Brain microvascular endothelial cell (primary cell): ENCODE data around the gene CDH23.

Source experiments
- DNase-seq: peaks from one replicate; pipeline ENCODE4 v3.0.0-alpha.2; 2020
- H3K27ac ChIP-seq: fragments of 250-450 bp; sonication (Bioruptor Pico); 2 replicates; pipeline ENCODE4 v1.5.1; 2020; ENCODE audit warnings: mild to moderate bottlenecking, moderate library complexity
- H3K27me3 ChIP-seq: fragments of 250-450 bp; sonication (Bioruptor Pico); replicated peaks from 2 replicates; pipeline ENCODE4 v1.5.1; 2020; ENCODE audit warnings: mild to moderate bottlenecking
- H3K36me3 ChIP-seq: fragments of 250-450 bp; sonication (Bioruptor Pico); replicated peaks from 2 replicates; pipeline ENCODE4 v1.5.1; 2020; ENCODE audit warnings: mild to moderate bottlenecking
- H3K4me3 ChIP-seq: 2 replicates; pipeline ENCODE4 v1.5.1; 2011; ENCODE audit warnings: low read depth, mild to moderate bottlenecking, control low read depth, low read length, moderate library complexity
- in situ Hi-C: cut with HindIII; loops from 2 replicates; pipeline ENCODE4 v1.10.0; 2017; ENCODE audit warnings: low sequenced_read_pairs, low pct_ligation_motif_present
- TF ChIP-seq, protein P1 (sequence below): IDR thresholded peaks from 2 replicates; pipeline ENCODE4 v1.5.1; 2011; ENCODE audit warnings: low read depth, mild to moderate bottlenecking, moderate library complexity, low read length, control low read depth, inconsistent platforms; ENCODE audit errors: missing control alignments

CDH23 gene

GRCh38 chr10:71625445-71626175 is 228.9 kb downstream of the CDH23 start:
- Histone ChIP-seq H3K27ac (no peak overlapping the region), H3K4me3 (no peak overlapping the region), H3K27me3 (peaks cover 5% of the 10 kb centered on the region), H3K36me3 (no peaks in the 10 kb centered on the region)
- DNase-seq, result no peak
- in situ Hi-C loops, result no loop called here
- TF ChIP-seq, protein P1, sequence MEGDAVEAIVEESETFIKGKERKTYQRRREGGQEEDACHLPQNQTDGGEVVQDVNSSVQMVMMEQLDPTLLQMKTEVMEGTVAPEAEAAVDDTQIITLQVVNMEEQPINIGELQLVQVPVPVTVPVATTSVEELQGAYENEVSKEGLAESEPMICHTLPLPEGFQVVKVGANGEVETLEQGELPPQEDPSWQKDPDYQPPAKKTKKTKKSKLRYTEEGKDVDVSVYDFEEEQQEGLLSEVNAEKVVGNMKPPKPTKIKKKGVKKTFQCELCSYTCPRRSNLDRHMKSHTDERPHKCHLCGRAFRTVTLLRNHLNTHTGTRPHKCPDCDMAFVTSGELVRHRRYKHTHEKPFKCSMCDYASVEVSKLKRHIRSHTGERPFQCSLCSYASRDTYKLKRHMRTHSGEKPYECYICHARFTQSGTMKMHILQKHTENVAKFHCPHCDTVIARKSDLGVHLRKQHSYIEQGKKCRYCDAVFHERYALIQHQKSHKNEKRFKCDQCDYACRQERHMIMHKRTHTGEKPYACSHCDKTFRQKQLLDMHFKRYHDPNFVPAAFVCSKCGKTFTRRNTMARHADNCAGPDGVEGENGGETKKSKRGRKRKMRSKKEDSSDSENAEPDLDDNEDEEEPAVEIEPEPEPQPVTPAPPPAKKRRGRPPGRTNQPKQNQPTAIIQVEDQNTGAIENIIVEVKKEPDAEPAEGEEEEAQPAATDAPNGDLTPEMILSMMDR, result no peak

- peaks cover 5% of the 10 kb centered on the region for H3K27me3 ChIP-seq
- no peaks in the 10 kb centered on the region for H3K36me3 ChIP-seq
- H3K4me3 ChIP-seq, result no peak overlapping the region
- TF ChIP-seq, protein P1, result no peak
- no peak for DNase-seq
- no peak overlapping the region for H3K27ac ChIP-seq
- in situ Hi-C loops, result no loop called here
These were observed 230.7 kb downstream of the CDH23 start for GRCh38 chr10:71627230-71627939.

DNA sequence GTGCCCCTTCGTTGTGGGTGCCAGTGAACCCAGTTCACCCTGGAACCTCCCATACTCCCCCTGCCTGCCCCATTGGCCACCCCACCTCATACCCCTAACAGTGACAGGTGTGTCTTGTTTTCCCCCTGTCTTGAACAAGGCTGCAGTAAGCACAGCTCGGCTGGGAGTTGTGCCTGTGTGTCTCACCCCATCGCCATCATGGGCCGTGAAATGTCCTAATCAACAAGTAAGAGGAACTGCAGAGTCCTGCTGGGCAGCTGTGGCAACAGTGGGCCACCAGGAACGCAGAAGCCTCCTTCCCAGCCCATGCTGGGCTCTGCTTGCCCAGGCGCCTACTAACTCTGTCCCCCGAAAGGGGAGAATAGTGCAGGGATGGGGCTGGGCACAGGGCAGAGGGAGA is 231.2 kb downstream of the CDH23 start:
- in situ Hi-C loops, result no loop called here
- TF ChIP-seq, protein P1, result no peak
- Histone ChIP-seq H3K4me3 (no peak overlapping the region), H3K36me3 (no peaks in the 10 kb centered on the region), H3K27me3 (peaks cover 5% of the 10 kb centered on the region), H3K27ac (no peak overlapping the region)
- no peak for DNase-seq

GRCh38 chr10:71629131-71629530 is 232.4 kb downstream of the CDH23 start:
- Histone ChIP-seq H3K36me3 (no peaks in the 10 kb centered on the region), H3K4me3 (no peak overlapping the region), H3K27me3 (peaks cover 14% of the 10 kb centered on the region), H3K27ac (no peak overlapping the region)
- in situ Hi-C loops, result no loop called here
- TF ChIP-seq, protein P1, result no peak
- DNase-seq, result no peak

- Histone ChIP-seq H3K4me3 (no peak overlapping the region), H3K27me3 (peaks cover 16% of the 10 kb centered on the region), H3K36me3 (no peaks in the 10 kb centered on the region), H3K27ac (no peak overlapping the region)
- in situ Hi-C loops, result no loop called here
- TF ChIP-seq, protein P1, result no peak
- DNase-seq, result no peak
These were observed 233.4 kb downstream of the CDH23 start for GRCh38 chr10:71630168-71630567.
